K562 (cell line): ENCODE measurements around the gene HGS. TPM values are rescaled to one million over a fixed set of nuclear protein-coding genes. Genes with fewer than 3 reads are reported as not detected.

ENCODE experiments used
- BDP1 ChIP-seq: IDR thresholded peaks from 3 replicates; pipeline ENCODE4 v1.6.1; 2011; ENCODE audit not compliant: insufficient read length, insufficient read depth
- CBFB ChIP-seq: sonication (generic); formaldehyde crosslinking; IDR thresholded peaks from 2 replicates; pipeline ENCODE4 v1.4.0; 2020; ENCODE audit warnings: mild to moderate bottlenecking, missing genetic modification reagents
- CC2D1A ChIP-seq: fragments of 450-650 bp; IDR thresholded peaks from 2 replicates; pipeline ENCODE4 v1.6.1; 2017; ENCODE audit warnings: mild to moderate bottlenecking
- DIDO1 ChIP-seq: fragments of 450-650 bp; IDR thresholded peaks from 2 replicates; pipeline ENCODE4 v1.6.1; 2016; ENCODE audit warnings: low read depth, missing biosample characterization, missing genetic modification characterization
- E2F3 ChIP-seq: fragments of 250-450 bp; sonication (Bioruptor Pico); IDR thresholded peaks from 2 replicates; pipeline ENCODE4 v1.4.0; 2020; ENCODE audit warnings: mild to moderate bottlenecking
- GTF2B ChIP-seq: IDR thresholded peaks from 2 replicates; pipeline ENCODE4 v1.6.1; 2011; ENCODE audit not compliant: insufficient read length; ENCODE audit errors: extremely low read depth
- HSF4 ChIP-seq: fragments of 250-450 bp; sonication (Bioruptor Pico); IDR thresholded peaks from 2 replicates; pipeline ENCODE4 v2.1.2; 2022; ENCODE audit warnings: mild to moderate bottlenecking, moderate library complexity, borderline replicate concordance
- ID3 ChIP-seq, 2 experiments: fragments of 250-450 bp in 1 of 2; fragments of 450-650 bp in 1 of 2; sonication (Bioruptor Pico) in 1 of 2; IDR thresholded peaks; 2 replicates each; pipeline versions ENCODE4 v1.6.1 to v1.8.0; 2016 to 2021; ENCODE audit warnings: mild to moderate bottlenecking in 2 of 2, moderate library complexity in 2 of 2, missing compliant biosample characterization in 1 of 2, missing genetic modification characterization in 1 of 2
- LCOR ChIP-seq: sonication (generic); formaldehyde crosslinking; IDR thresholded peaks from 2 replicates; pipeline ENCODE4 v1.8.0; 2022; ENCODE audit warnings: mild to moderate bottlenecking, missing genetic modification reagents
- NFE2 ChIP-seq: IDR thresholded peaks from 2 replicates; pipeline ENCODE4 v1.6.1; 2014; ENCODE audit warnings: antibody characterized with exemption, low read depth
- NR4A1 ChIP-seq, 2 experiments: fragments of 250-450 bp in 1 of 2; fragments of 450-650 bp in 1 of 2; sonication (Bioruptor Pico) in 1 of 2; IDR thresholded peaks; 2 replicates each; pipeline versions ENCODE4 v1.4.0 to v1.6.1; 2016 to 2020; ENCODE audit warnings: mild to moderate bottlenecking in 2 of 2, missing compliant biosample characterization in 1 of 2, missing genetic modification characterization in 1 of 2, moderate library complexity in 1 of 2
- PHB ChIP-seq: fragments of 250-450 bp; sonication (Bioruptor Pico); IDR thresholded peaks from 2 replicates; pipeline ENCODE4 v1.5.0; 2021
- RNF2 ChIP-seq: sonication (generic); IDR thresholded peaks from 2 replicates; pipeline ENCODE4 v1.6.1; 2016
- SLC30A9 ChIP-seq: fragments of 250-450 bp; sonication (Bioruptor Pico); IDR thresholded peaks from 2 replicates; pipeline ENCODE4 v1.8.0; 2022; ENCODE audit warnings: mild to moderate bottlenecking, moderate library complexity
- SOX6 ChIP-seq: fragments of 450-650 bp; IDR thresholded peaks from 2 replicates; pipeline ENCODE4 v1.6.1; 2014; ENCODE audit warnings: mild to moderate bottlenecking
- TAL1 ChIP-seq: fragments of 450-650 bp; IDR thresholded peaks from 2 replicates; pipeline ENCODE4 v1.6.1; 2016; ENCODE audit warnings: mild to moderate bottlenecking
- TCF7 ChIP-seq: sonication (generic); IDR thresholded peaks from 2 replicates; pipeline ENCODE4 v1.6.1; 2016; ENCODE audit warnings: antibody characterized with exemption, borderline replicate concordance
- TRIM28 ChIP-seq: fragments of 450-650 bp; IDR thresholded peaks from 2 replicates; pipeline ENCODE4 v1.6.1; 2017
- TSC22D4 ChIP-seq: fragments of 450-650 bp; IDR thresholded peaks from 2 replicates; pipeline ENCODE4 v1.6.1; 2016; ENCODE audit warnings: missing genetic modification characterization, missing biosample characterization, control low read depth
- ZBTB12 ChIP-seq: fragments of 250-450 bp; sonication (Bioruptor Pico); IDR thresholded peaks from 2 replicates; pipeline ENCODE4 v1.4.0; 2020
- ZBTB17 ChIP-seq: fragments of 450-650 bp; formaldehyde crosslinking; IDR thresholded peaks from 2 replicates; pipeline ENCODE4 v1.4.0; 2020; ENCODE audit warnings: mild to moderate bottlenecking
- ZBTB9 ChIP-seq: fragments of 450-650 bp; formaldehyde crosslinking; IDR thresholded peaks from 2 replicates; pipeline ENCODE4 v1.4.0; 2020; ENCODE audit warnings: mild to moderate bottlenecking, moderate library complexity
- ZFP30 ChIP-seq: fragments of 250-450 bp; sonication (Bioruptor Pico); IDR thresholded peaks from 2 replicates; pipeline ENCODE4 v1.8.0; 2022; ENCODE audit warnings: moderate library complexity, mild to moderate bottlenecking, inconsistent platforms, borderline replicate concordance
- ZFP91 ChIP-seq: sonication (generic); formaldehyde crosslinking; IDR thresholded peaks from 2 replicates; pipeline ENCODE4 v1.8.0; 2022; ENCODE audit warnings: mild to moderate bottlenecking, missing genetic modification reagents
- ZFX ChIP-seq: sonication (generic); formaldehyde crosslinking; IDR thresholded peaks from 2 replicates; pipeline ENCODE4 v1.8.0; 2022; ENCODE audit warnings: mild to moderate bottlenecking, missing genetic modification reagents, moderate library complexity
- ZNF175 ChIP-seq: fragments of 200-800 bp; sonication (Bioruptor generic); IDR thresholded peaks from 2 replicates; pipeline ENCODE4 v1.6.1; 2016; ENCODE audit warnings: low read depth, mild to moderate bottlenecking, missing genetic modification characterization, missing compliant biosample characterization
- polyA plus RNA-seq, 8 experiments: library from polyadenylated mRNA; depleted of rRNA in 4 of 8; stranded (reverse) in 5 of 8; unstranded in 3 of 8; fragments of >200 nt; fragmentation: Nextera tagmentation in 2 of 8; fragmentation: Illumina TruSeq in 1 of 8; extraction: Ambion mirVana in 2 of 8; extraction: Trizol in 1 of 8; gene quantifications; 2 replicates each; pipeline versions ENCODE4 v1.2.1 to v1.2.3, GENCODE V29; 2011 to 2014; ENCODE audit warnings: inconsistent platforms in 1 of 8, missing spikeins in 1 of 8
- total RNA-seq, 7 experiments: library from RNA; depleted of rRNA in 6 of 7; stranded (reverse); fragments of >200 nt in 6 of 7; fragmentation: Illumina TruSeq in 2 of 7; extraction: Trizol in 2 of 7; gene quantifications; 2 replicates each; pipeline versions ENCODE4 v1.2.1 to v1.2.3, GENCODE V29; 2011 to 2021; ENCODE audit warnings: low replicate concordance in 1 of 7

The HGS gene
- total and polyA plus RNA-seq, 9 of the 15 experiments (the other 6 are each of a cell fraction or from before 2014, with no cell fraction given), result 3.9 to 176 (median 77.1) TPM

- TF ChIP-seq DIDO1 (tag) (no peak), TAL1 (peak; percentile 50; the same call in 1 of the 2 replicates), LCOR (CRISPR knock-in tag) (no peak), RNF2 (peak; percentile 49; the same call in 1 of the 2 replicates), ZBTB12 (CRISPR knock-in tag) (no peak), SOX6 (no peak), ZFX (CRISPR knock-in tag) (peak; percentile 13; the same call in 1 of the 2 replicates), E2F3 (CRISPR knock-in tag) (no peak), TRIM28 (no peak), ZBTB17 (CRISPR knock-in tag) (no peak), GTF2B (no peak), NFE2 (peak; percentile 21; the same call in 1 of the 2 replicates), ZNF175 (no peak), SLC30A9 (no peak), ZFP91 (CRISPR knock-in tag) (no peak), ZBTB9 (CRISPR knock-in tag) (no peak), NR4A1 (CRISPR knock-in tag; IDR thresholded peaks at IDR 0.05) (no peak), NR4A1 (tag; IDR thresholded peaks at IDR 0.05) (no peak), TSC22D4 (tag) (no peak), CBFB (no peak), TCF7 (no peak), CC2D1A (no peak), PHB (CRISPR knock-in tag) (no peak), ZFP30 (CRISPR knock-in tag) (no peak), HSF4 (no peak), BDP1 (no peak), ID3 (CRISPR knock-in tag; IDR thresholded peaks at IDR 0.05) (no peak), ID3 (tag; IDR thresholded peaks at IDR 0.05) (peak; percentile 53; the same call in 1 of the 2 replicates)
Observed at GRCh38 chr17:81740395-81740961, 56.7 kb downstream of the HGS start (continued).
